ENCODE measurements around the gene FCRL1. TPM values are rescaled to one million over a fixed set of nuclear protein-coding genes. Genes with fewer than 3 reads are reported as not detected.

Gene FCRL1
- total RNA-seq: 1 to 10 TPM in 1 of 2 donors, under 1 TPM in 1; 0.61 to 1.5 TPM
- long read RNA-seq, partial matches to known transcripts: 0 of 3 reads
- long read RNA-seq, other reads (novel, unspliced or antisense): 1 of 3 reads

GRCh38 chr1:157819896-157820295 lies at the start of gene FCRL1:
Gene FCRL1, minus strand, starts transcription at chr1:157820120. Its CDS starts 83 bp downstream, at chr1:157820037.
- DNase-seq: no peak
- intact Hi-C loops (cut with DNase I, micrococcal nuclease): no loop called here
- ATAC-seq: no peak

GRCh38 chr1:157868654-157869053 lies 48.7 kb upstream of the FCRL1 start:
- no peak for DNase-seq
- intact Hi-C loops (cut with DNase I, micrococcal nuclease): no loop called here
- no peak for ATAC-seq

- ATAC-seq (no peak), DNase-seq (no peak)
- intact Hi-C loops (cut with DNase I, micrococcal nuclease): no loop called here
Observed at GRCh38 chr1:157862114-157863070, 42.5 kb upstream of the FCRL1 start.

DNA sequence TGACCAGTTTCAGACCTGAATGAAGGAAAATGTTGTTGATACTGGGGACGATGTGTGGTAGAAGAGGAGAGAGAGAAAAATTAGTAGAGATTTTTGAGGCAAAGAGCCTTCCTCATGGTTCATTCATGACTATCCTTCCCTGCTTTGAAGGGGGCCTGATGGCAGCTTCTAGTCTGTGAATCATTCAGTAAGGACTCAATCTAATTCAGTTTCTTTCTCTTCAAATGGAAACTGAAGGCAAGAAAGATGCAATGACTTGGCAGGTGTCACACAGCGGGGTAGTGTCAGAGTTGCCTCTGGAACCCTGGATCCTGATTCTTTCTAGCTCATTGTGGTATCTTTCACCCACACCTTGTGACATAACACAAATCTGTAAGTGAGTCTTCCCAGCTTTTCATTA lies 36.6 kb upstream of the FCRL1 start:
- no peak for DNase-seq
- ATAC-seq: no peak
- intact Hi-C loops (cut with DNase I, micrococcal nuclease): no loop called here

DNA sequence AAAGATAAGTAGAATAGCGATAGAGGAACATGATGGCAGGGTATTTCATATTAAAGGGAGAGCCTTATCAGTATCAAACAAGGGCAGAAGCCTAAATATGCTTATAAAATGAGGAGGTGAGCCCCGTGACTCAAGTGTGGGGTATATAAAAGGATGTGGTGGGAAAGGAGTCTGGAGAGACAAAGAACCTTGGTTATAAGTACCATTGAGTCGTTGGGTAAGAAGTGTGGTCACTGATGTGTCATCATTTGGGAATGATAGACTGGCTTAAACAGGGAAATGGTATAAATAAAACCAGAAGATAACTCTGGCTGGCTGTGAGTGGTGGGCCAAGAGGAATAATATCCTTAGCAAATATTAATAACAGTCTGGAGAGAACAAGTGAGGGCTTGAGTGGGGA lies 32.6 kb upstream of the FCRL1 start:
- DNase-seq (no peak), ATAC-seq (no peak)
- intact Hi-C loops (cut with DNase I, micrococcal nuclease): no loop called here

- no peak for ATAC-seq
- intact Hi-C loops (cut with DNase I, micrococcal nuclease): no loop called here
- DNase-seq: no peak
Observed at GRCh38 chr1:157849229-157849875, 29.4 kb upstream of the FCRL1 start.

- DNase-seq (no peak), ATAC-seq (no peak)
- intact Hi-C loops (cut with DNase I, micrococcal nuclease): no loop called here
Observed at GRCh38 chr1:157844089-157844830, 24.3 kb upstream of the FCRL1 start.

- intact Hi-C loops (cut with DNase I, micrococcal nuclease): no loop called here
- ATAC-seq (no peak), DNase-seq (no peak)
Observed at GRCh38 chr1:157842939-157843338, 23.0 kb upstream of the FCRL1 start.

GRCh38 chr1:157841708-157842107 lies 21.8 kb upstream of the FCRL1 start, which contains the start of gene CD5L:
Gene CD5L, minus strand, starts transcription at chr1:157841808. Its CDS starts 107 bp downstream, at chr1:157841701.
- no peak for DNase-seq
- intact Hi-C loops (cut with DNase I, micrococcal nuclease): no loop called here
- ATAC-seq: no peak

DNA sequence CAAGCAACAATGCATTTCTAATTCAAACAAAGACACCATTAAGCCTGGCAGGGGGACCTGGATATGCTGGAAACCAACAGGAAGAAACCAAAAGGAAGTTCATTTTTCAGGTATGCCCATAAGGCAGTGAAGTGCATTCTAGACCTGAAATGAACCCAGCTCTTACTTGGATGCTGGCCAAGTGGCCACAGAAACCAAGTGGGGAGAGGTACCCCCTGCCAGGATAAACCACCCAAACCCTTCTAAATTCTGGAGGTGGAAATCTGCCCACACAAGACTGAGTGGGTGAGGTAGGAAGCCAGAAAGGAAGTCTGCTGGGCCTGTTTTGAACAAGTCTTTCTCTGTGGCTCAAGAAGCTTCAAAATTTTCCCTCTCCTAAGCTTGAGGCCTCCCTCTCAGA lies 19.0 kb upstream of the FCRL1 start:
- DNase-seq (no peak), ATAC-seq (no peak)
- intact Hi-C loops (cut with DNase I, micrococcal nuclease): no loop called here

- intact Hi-C loops (cut with DNase I, micrococcal nuclease): no loop called here
- no peak for ATAC-seq
- no peak for DNase-seq
Observed at GRCh38 chr1:157834430-157834829, 14.5 kb upstream of the FCRL1 start.

DNA sequence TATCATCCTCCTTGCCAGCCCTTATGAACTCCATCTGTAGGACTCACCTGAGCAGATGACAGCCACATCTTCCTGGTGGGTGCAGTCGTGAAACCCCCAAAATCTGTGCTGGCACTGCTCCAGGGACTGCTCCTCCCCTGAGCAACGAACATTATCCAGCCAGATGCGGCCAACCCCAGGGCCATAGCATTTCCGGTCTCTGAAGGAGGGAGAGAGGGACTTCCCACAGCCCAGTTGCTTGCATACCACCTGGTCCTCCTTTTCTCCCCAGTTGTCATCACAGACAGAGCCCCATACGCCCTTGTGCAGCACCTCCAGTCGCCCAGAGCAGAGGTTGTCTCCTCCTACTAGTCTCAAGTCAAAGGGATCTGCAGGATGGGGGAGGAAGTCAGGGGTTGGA lies 13.2 kb upstream of the FCRL1 start:
- DNase-seq: no peak
- intact Hi-C loops (cut with DNase I, micrococcal nuclease): no loop called here
- no peak for ATAC-seq

- ATAC-seq: no peak
- intact Hi-C loops (cut with DNase I, micrococcal nuclease): no loop called here
- DNase-seq: no peak
Observed at GRCh38 chr1:157831968-157832626, 12.2 kb upstream of the FCRL1 start.

DNA sequence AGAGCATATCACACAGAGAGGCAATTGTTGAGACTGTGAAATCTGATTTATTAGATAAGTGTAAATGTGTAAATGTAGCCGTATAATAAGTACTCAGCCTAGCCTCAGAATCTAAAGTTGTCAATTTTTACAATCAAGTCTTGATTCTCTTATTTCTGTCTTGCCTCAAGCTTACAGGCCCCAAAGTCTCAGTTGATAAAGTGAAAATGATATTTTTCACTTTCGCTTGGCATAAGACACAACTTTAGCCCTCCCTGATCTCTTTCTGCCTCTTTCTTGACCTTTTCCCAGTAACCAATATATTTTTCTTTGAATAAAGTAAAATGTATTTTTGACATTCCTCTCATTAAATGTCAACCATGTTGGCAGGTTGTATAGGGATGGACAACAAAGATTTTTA lies 11.0 kb upstream of the FCRL1 start:
- intact Hi-C loops (cut with DNase I, micrococcal nuclease): no loop called here
- no peak for ATAC-seq
- no peak for DNase-seq

DNA sequence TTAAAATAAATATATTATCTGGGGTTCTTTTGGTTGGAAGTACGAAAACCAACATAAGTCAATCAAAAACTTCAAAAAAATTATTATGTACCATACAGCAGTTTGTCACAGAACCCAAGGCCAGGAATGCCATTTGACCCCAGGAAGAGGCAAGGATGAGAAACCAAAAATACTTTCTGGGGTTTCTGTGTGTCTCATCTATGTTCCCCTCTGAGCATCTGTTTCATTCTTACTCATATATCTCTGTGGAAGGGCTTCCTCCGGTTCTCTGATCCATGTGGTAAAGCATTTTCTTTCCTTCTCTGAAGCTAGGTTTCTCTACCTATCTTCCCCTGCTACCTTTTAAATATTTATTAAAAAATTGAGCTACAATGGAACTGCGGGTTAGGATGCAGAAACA lies 9.8 kb upstream of the FCRL1 start:
- ATAC-seq (no peak), DNase-seq (no peak)
- intact Hi-C loops (cut with DNase I, micrococcal nuclease): no loop called here

GRCh38 chr1:157829210-157829609 lies 9.3 kb upstream of the FCRL1 start:
- no peak for DNase-seq
- ATAC-seq: no peak
- intact Hi-C loops (cut with DNase I, micrococcal nuclease): no loop called here

GRCh38 chr1:157820299-157820698 lies 379 bp upstream of the FCRL1 start:
- no peak for DNase-seq
- no peak for ATAC-seq
- intact Hi-C loops (cut with DNase I, micrococcal nuclease): no loop called here

- DNase-seq: no peak
- intact Hi-C loops (cut with DNase I, micrococcal nuclease): no loop called here
- no peak for ATAC-seq
Observed at GRCh38 chr1:157819215-157819614, 705 bp downstream of the FCRL1 start.

GRCh38 chr1:157813269-157813668 lies 6.7 kb downstream of the FCRL1 start:
- no peak for DNase-seq
- intact Hi-C loops (cut with DNase I, micrococcal nuclease): no loop called here
- no peak for ATAC-seq
